ENCODE data around the gene TMC1. TPM values are rescaled to one million over a fixed set of nuclear protein-coding genes. Genes with fewer than 3 reads are reported as not detected.

TMC1 gene
- total RNA-seq, 1 donor = 1.3 TPM

- no peak for DNase-seq (ENCODE audit: low read depth)
- TF ChIP-seq CTCF (IDR thresholded peaks at IDR 0.05; ENCODE audit: insufficient read depth, low read depth, low read length) = no peak
- H3K4me3 ChIP-seq (ENCODE audit: low read depth, low read length) = no peak overlapping the region
Observed at GRCh38 chr9:72874344-72874743, 352.9 kb downstream of the TMC1 start.

GRCh38 chr9:72875221-72875620 lies 353.8 kb downstream of the TMC1 start:
- DNase-seq (ENCODE audit: low read depth) = no peak
- no peak overlapping the region for H3K4me3 ChIP-seq (ENCODE audit: low read depth, low read length)
- no peak for TF ChIP-seq CTCF (IDR thresholded peaks at IDR 0.05; ENCODE audit: insufficient read depth, low read depth, low read length)

- H3K4me3 ChIP-seq (ENCODE audit: low read depth, low read length) = no peak overlapping the region
- no peak for DNase-seq (ENCODE audit: low read depth)
- no peak for TF ChIP-seq CTCF (IDR thresholded peaks at IDR 0.05; ENCODE audit: insufficient read depth, low read depth, low read length)
Observed at GRCh38 chr9:72880821-72881220, 359.4 kb downstream of the TMC1 start.

- H3K4me3 ChIP-seq (ENCODE audit: low read depth, low read length) = no peak overlapping the region
- TF ChIP-seq CTCF (IDR thresholded peaks at IDR 0.05; ENCODE audit: insufficient read depth, low read depth, low read length) = no peak
- DNase-seq (ENCODE audit: low read depth) = no peak
Observed at GRCh38 chr9:72882117-72882775, 360.8 kb downstream of the TMC1 start.

- no peak for DNase-seq (ENCODE audit: low read depth)
- no peak overlapping the region for H3K4me3 ChIP-seq (ENCODE audit: low read depth, low read length)
- TF ChIP-seq CTCF (IDR thresholded peaks at IDR 0.05; ENCODE audit: insufficient read depth, low read depth, low read length) = no peak
Observed at GRCh38 chr9:72883875-72884274, 362.5 kb downstream of the TMC1 start.

GRCh38 chr9:72884508-72884907 lies 363.1 kb downstream of the TMC1 start:
- TF ChIP-seq CTCF (IDR thresholded peaks at IDR 0.05; ENCODE audit: insufficient read depth, low read depth, low read length) = no peak
- DNase-seq (ENCODE audit: low read depth) = no peak
- no peak overlapping the region for H3K4me3 ChIP-seq (ENCODE audit: low read depth, low read length)

Other genes with a start within 250 kb of the TMC1 start
- gene ZFAND5, start 156.4 kb upstream of the TMC1 start, total RNA-seq = 206 and 366 TPM in 2 replicates

Measured in fibroblast of villous mesenchyme (primary cell).